Sigmoid colon (tissue), 7 donors: ENCODE data around the gene P4HB. TPM values are rescaled to one million over a fixed set of nuclear protein-coding genes. Genes with fewer than 3 reads are reported as not detected.

Experiments used
- DNase-seq: peaks from one replicate; pipeline ENCODE4 v3.0.0-alpha.2; 2019
- H3K27ac ChIP-seq, 4 donors: fragments of 200-600 bp; sonication (generic); one replicate each; pipeline ENCODE4 v1.5.1; 2016 to 2019; ENCODE audit warnings: mild to moderate bottlenecking in 1 of 4
- H3K27me3 ChIP-seq, 3 donors: fragments of 200-600 bp; sonication (generic); one replicate each; pipeline ENCODE4 v1.5.1; 2019; ENCODE audit warnings: mild to moderate bottlenecking in 1 of 3
- H3K36me3 ChIP-seq, 4 donors: fragments of 200-600 bp; sonication (generic); one replicate each; pipeline ENCODE4 v1.5.1; 2016 to 2019
- H3K4me1 ChIP-seq, 4 donors: fragments of 200-600 bp; sonication (generic); one replicate each; pipeline ENCODE4 v1.5.1; 2017 to 2019
- H3K4me3 ChIP-seq, 4 donors: fragments of 200-600 bp; sonication (generic); one replicate each; pipeline ENCODE4 v1.5.1; 2017 to 2019; ENCODE audit warnings: mild to moderate bottlenecking in 2 of 4, moderate library complexity in 1 of 4
- H3K9me3 ChIP-seq, 4 donors: fragments of 200-600 bp in 3 of 4; sonication (generic) in 3 of 4; one replicate each; pipeline versions ENCODE4 v1.5.1 to v1.6.1; 2013 to 2019
- EP300 ChIP-seq, 4 donors: sonication (generic); formaldehyde crosslinking; IDR thresholded peaks; one replicate each; pipeline ENCODE4 v1.6.1; 2017; ENCODE audit warnings: antibody characterized with exemption in 4 of 4
- POLR2A ChIP-seq, 2 donors: fragments of 450-650 bp; IDR thresholded peaks; one replicate each; pipeline ENCODE4 v1.6.1; 2016; ENCODE audit warnings: antibody characterized with exemption in 2 of 2, mild to moderate bottlenecking in 2 of 2, moderate library complexity in 2 of 2
- POLR2AphosphoS5 ChIP-seq, 4 donors: sonication (generic); formaldehyde crosslinking; IDR thresholded peaks; one replicate each; pipeline ENCODE4 v1.6.1; 2017; ENCODE audit warnings: antibody characterized with exemption in 4 of 4
- WGBS, 2 donors: extraction: QIAGEN DNeasy Blood & Tissue Kit; methylation state at CpG; one replicate each; pipeline ENCODE4 v1.1.7; 2013; 5-methylcytosine and 5-hydroxymethylcytosine counted together
- intact Hi-C: fragments of 100-400 bp; cut with DNase I; formaldehyde crosslinking; loops from one replicate; pipeline ENCODE4 v1.15.1; 2023
- polyA plus RNA-seq, 3 donors: library from polyadenylated mRNA; stranded (reverse); fragments of 200-250 nt; gene quantifications; one replicate each; pipeline ENCODE4 v1.2.3, GENCODE V29; 2013
- total RNA-seq, 4 donors: library from RNA; depleted of rRNA; stranded (reverse); fragments of >200 nt; gene quantifications; one replicate each; pipeline ENCODE4 v1.1.0, GENCODE V29; 2016
- TF ChIP-seq, protein P1 (sequence below), 4 experiments: fragments of 450-650 bp in 3 of 4; fragments of 200-600 bp in 1 of 4; IDR thresholded peaks; one replicate each; pipeline ENCODE4 v1.5.1; 2016 to 2019; ENCODE audit warnings: antibody characterized with exemption in 4 of 4, mild to moderate bottlenecking in 3 of 4, moderate library complexity in 2 of 4
- donor health status: healthy with polysubstance abuse.
- donor health status: Bipolar disorder and iron deficiency.
- donor health status: healthy.

The P4HB gene
- total and polyA plus RNA-seq, 7 donors: 153 to 750 (median 237) TPM

DNA sequence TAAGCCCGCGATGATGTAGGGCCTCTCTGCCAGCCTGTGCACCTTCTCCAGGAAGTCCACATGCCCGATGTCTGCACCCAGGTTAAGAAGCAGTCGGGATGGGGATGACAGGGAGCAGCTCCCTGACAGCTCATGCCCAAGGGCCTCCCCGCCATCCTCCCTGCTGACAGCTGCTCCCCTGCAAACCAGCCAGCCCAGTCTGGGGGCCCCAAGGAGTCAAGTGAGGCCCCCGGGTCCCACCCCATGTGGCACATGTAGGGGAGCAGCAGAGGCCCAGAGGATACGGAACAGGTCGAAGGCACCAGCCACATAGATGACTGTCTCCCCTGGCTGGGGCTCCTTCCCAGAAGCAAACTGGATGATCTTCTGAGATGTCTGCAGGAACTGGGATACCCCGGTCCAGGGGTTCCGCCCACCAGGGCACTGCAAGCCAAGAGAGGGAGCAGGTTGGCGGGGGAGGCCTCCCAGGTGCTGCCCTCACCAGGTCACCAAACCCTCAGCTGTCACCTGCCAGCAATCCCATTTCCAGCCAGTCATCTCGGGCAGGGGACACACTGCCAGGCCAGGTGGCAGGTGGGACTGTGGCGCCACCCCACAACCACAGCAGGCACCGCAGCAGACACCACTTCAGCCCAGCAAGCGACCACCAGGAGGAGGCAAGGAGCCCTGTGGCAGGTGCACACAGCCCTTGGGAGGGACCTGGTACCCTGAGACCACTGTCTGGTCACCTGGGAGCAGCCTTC is 46.3 kb upstream of the P4HB start:
- Histone ChIP-seq H3K27me3 (peaks cover 2 to 19% (median 16%) of the 10 kb centered on the region in 3 donors), H3K4me3 (no peak overlapping the region), H3K4me1 (peaks cover 0 to 25% (median 23%) of the 10 kb centered on the region in 4 donors), H3K9me3 (no peaks in the 10 kb centered on the region), H3K36me3 (peaks cover 0 to 12% (median 2%) of the 10 kb centered on the region in 4 donors), H3K27ac (no peak overlapping the region)
- no peak for DNase-seq
- intact Hi-C loops: no loop called here
- 87 to 91% methylated on average over 15 of the region's 15 CpGs for WGBS, 2 donors
- TF ChIP-seq POLR2AphosphoS5 (IDR thresholded peaks at IDR 0.05) (no peak), POLR2A (IDR thresholded peaks at IDR 0.05) (no peak), EP300 (IDR thresholded peaks at IDR 0.05) (no peak)
- TF ChIP-seq, protein P1, sequence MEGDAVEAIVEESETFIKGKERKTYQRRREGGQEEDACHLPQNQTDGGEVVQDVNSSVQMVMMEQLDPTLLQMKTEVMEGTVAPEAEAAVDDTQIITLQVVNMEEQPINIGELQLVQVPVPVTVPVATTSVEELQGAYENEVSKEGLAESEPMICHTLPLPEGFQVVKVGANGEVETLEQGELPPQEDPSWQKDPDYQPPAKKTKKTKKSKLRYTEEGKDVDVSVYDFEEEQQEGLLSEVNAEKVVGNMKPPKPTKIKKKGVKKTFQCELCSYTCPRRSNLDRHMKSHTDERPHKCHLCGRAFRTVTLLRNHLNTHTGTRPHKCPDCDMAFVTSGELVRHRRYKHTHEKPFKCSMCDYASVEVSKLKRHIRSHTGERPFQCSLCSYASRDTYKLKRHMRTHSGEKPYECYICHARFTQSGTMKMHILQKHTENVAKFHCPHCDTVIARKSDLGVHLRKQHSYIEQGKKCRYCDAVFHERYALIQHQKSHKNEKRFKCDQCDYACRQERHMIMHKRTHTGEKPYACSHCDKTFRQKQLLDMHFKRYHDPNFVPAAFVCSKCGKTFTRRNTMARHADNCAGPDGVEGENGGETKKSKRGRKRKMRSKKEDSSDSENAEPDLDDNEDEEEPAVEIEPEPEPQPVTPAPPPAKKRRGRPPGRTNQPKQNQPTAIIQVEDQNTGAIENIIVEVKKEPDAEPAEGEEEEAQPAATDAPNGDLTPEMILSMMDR (IDR thresholded peaks at IDR 0.05): no peak

DNA sequence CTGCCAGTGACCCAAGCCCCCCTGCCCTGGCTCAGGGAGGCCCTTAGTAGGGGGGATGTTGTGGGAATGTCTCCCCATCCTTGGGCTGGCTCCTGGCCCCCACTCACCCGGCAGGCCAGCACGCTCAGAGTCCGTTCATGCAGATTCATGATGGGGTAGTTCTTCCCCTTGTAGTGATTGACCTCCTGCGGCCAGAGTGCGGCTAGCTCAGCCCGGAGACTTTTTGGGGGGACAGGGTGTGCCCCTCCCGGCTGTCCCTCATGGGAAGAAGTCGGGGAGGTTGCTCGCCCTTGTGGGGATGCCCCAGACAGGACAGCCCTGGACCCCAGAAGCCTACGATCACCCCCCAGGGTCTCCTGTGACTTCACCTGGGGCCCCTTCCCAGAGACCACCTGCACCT is 45.7 kb upstream of the P4HB start:
- TF ChIP-seq POLR2AphosphoS5 (IDR thresholded peaks at IDR 0.05): no peak
- no peak for TF ChIP-seq EP300 (IDR thresholded peaks at IDR 0.05)
- TF ChIP-seq, protein P1 (IDR thresholded peaks at IDR 0.05): no peak
- TF ChIP-seq POLR2A (IDR thresholded peaks at IDR 0.05): no peak
- Histone ChIP-seq H3K4me1 (peaks cover 0 to 24% (median 23%) of the 10 kb centered on the region in 4 donors), H3K27me3 (peaks cover 4 to 26% (median 23%) of the 10 kb centered on the region in 3 donors), H3K9me3 (no peaks in the 10 kb centered on the region), H3K4me3 (no peak overlapping the region), H3K36me3 (peaks cover 0 to 12% (median 2%) of the 10 kb centered on the region in 4 donors), H3K27ac (no peak overlapping the region)
- 96 to 97% methylated on average over 10 of the region's 10 CpGs for WGBS, 2 donors
- DNase-seq: no peak
- intact Hi-C loops: no loop called here

DNA sequence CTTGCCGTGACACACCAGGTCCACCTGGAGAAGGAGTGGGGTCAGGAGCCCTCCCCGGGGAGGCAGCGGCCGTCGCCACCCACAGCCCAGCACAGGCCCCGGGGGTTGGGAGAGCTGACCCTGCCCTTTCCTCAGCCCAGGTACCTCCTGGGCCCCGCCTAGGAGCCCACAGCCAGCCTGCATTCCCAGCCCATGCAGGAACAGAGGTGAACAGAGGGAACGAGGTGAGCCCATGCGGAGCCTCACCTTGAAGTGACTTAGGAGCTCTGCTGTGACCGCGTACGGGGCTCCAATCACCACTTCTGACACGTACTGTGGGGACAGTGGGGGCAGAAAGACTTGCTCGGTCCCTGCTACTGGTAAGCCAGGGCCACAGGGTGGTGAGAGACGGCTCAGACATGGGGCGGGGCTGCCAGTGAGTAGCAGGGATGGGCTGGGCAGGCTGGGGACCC is 45.1 kb upstream of the P4HB start:
- DNase-seq: no peak
- TF ChIP-seq POLR2A (IDR thresholded peaks at IDR 0.05) (no peak), POLR2AphosphoS5 (IDR thresholded peaks at IDR 0.05) (no peak), EP300 (IDR thresholded peaks at IDR 0.05) (no peak)
- TF ChIP-seq, protein P1 (IDR thresholded peaks at IDR 0.05): no peak
- H3K36me3 ChIP-seq: peaks cover 0 to 15% (median 2%) of the 10 kb centered on the region in 4 donors

DNA sequence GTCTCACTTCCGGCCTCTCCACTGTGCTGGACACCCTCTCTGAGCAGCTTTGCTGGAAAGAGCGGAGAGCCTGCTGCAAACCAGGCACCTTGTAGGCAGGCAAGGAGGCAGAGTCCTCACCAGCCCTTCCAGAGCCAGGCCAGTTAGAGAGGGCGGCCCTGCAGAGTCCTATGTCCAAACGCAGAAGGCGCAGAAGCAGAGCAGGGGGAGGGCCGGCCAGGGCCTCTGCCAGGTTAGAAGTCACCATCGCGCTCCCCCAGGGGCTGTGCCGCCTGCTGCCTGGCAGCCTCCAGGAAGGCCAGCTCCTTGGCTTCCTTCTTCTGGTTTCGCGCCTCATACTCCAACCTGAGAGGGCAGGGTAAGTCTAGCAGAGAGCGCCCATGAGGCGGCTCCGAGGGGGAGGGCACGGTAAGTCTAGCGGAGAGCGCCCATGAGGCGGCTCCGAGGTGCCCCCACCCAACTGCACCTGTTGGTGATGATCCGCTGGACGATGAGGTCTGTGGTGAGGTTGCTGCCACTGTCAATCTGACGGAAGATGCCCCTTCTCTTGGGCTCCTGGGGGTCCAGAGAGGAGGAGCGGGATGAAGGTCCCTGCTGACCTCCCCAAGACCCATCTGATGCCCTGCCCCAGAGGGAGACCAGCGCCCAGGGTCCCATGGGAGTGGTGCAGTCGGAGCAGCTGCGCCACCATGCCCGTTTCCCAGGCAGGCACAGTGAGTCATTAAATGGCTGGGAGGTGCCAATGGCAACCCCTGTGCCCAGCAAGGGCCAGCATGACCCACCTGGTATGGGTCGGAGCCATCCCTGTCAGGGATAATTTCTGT is 44.5 kb upstream of the P4HB start:
- H3K4me3 ChIP-seq: no peak overlapping the region
- no peak for DNase-seq
- peaks cover 4 to 27% (median 23%) of the 10 kb centered on the region in 3 donors for H3K27me3 ChIP-seq
- peaks cover 0 to 15% (median 14%) of the 10 kb centered on the region in 4 donors for H3K4me1 ChIP-seq
- intact Hi-C loops: no loop called here
- TF ChIP-seq POLR2A (IDR thresholded peaks at IDR 0.05): no peak
- TF ChIP-seq, protein P1 (IDR thresholded peaks at IDR 0.05): no peak
- TF ChIP-seq EP300 (IDR thresholded peaks at IDR 0.05): no peak
- no peak for TF ChIP-seq POLR2AphosphoS5 (IDR thresholded peaks at IDR 0.05)
- no peak overlapping the region for H3K27ac ChIP-seq
- no peaks in the 10 kb centered on the region for H3K9me3 ChIP-seq
- peaks cover 0 to 21% (median 5%) of the 10 kb centered on the region in 4 donors for H3K36me3 ChIP-seq
- 91% methylated on average over 28 of the region's 28 CpGs for WGBS, 2 donors

More for the DNA sequence above, 45.1 kb upstream of the P4HB start:
- Histone ChIP-seq H3K27me3 (peaks cover 4 to 27% (median 23%) of the 10 kb centered on the region in 3 donors), H3K9me3 (no peaks in the 10 kb centered on the region), H3K4me1 (peaks cover 0 to 20% (median 19%) of the 10 kb centered on the region in 4 donors), H3K4me3 (no peak overlapping the region), H3K27ac (no peak overlapping the region)
- intact Hi-C loops: no loop called here
- WGBS, 2 donors: 93 to 95% methylated on average over 16 of the region's 16 CpGs
